GM12878 (cell line): Measurements from ENCODE around the gene SLC4A2. TPM values are rescaled to one million over a fixed set of nuclear protein-coding genes. Genes with fewer than 3 reads are reported as not detected.

Experiments used
- BCLAF1 ChIP-seq: fragments of 450-650 bp; IDR thresholded peaks from 2 replicates; pipeline ENCODE4 v1.6.1; 2017; ENCODE audit warnings: antibody characterized with exemption, mild to moderate bottlenecking, moderate library complexity
- CEBPB ChIP-seq, 2 experiments: fragments of 150-350 bp in 1 of 2; IDR thresholded peaks; 2 replicates each; pipeline ENCODE4 v1.6.1; 2012 to 2014; ENCODE audit warnings: low read depth in 2 of 2, low read length in 2 of 2, borderline replicate concordance in 1 of 2, inconsistent platforms in 1 of 2
- CEBPZ ChIP-seq: fragments of 150-350 bp; IDR thresholded peaks from 2 replicates; pipeline ENCODE4 v1.6.1; 2016; ENCODE audit warnings: low read depth, low read length
- CTCF ChIP-seq, 3 experiments: IDR thresholded peaks in 2 of 3; conservative IDR thresholded peaks in 1 of 3; 2 replicates each; pipeline ENCODE4 v1.5.1; 2011; ENCODE audit warnings: low read depth in 3 of 3, low read length in 3 of 3, mild to moderate bottlenecking in 3 of 3, control low read depth in 2 of 3, moderate library complexity in 2 of 3, inconsistent platforms in 1 of 3, mixed read lengths in 1 of 3; ENCODE audit not compliant: control insufficient read depth in 2 of 3, insufficient read depth in 1 of 3; ENCODE audit errors: extremely low read depth in 1 of 3
- HCFC1 ChIP-seq: fragments of 150-350 bp; IDR thresholded peaks from 2 replicates; pipeline ENCODE4 v1.6.1; 2014; ENCODE audit warnings: low read length
- MEF2A ChIP-seq: IDR thresholded peaks from 2 replicates; pipeline ENCODE4 v1.6.1; 2011; ENCODE audit warnings: low read depth, mild to moderate bottlenecking, low read length, moderate library complexity; ENCODE audit not compliant: insufficient read depth
- MTA2 ChIP-seq: fragments of 450-650 bp; IDR thresholded peaks from 2 replicates; pipeline ENCODE4 v1.6.1; 2016; ENCODE audit warnings: low read depth, mild to moderate bottlenecking, moderate library complexity
- MTA3 ChIP-seq: IDR thresholded peaks from 2 replicates; pipeline ENCODE4 v1.6.1; 2012; ENCODE audit warnings: low read length, inconsistent platforms, borderline replicate concordance
- NR2C1 ChIP-seq: fragments of 450-650 bp; IDR thresholded peaks from 2 replicates; pipeline ENCODE4 v1.6.1; 2017; ENCODE audit warnings: antibody characterized with exemption, mild to moderate bottlenecking, moderate library complexity
- RELA ChIP-seq: fragments of 450-650 bp; IDR thresholded peaks from 2 replicates; pipeline ENCODE4 v1.8.0; 2014; ENCODE audit warnings: borderline replicate concordance; ENCODE audit not compliant: partially characterized antibody
- RELB ChIP-seq: fragments of 450-650 bp; IDR thresholded peaks from 2 replicates; pipeline ENCODE4 v1.6.1; 2017; ENCODE audit warnings: low read depth, mild to moderate bottlenecking, moderate library complexity
- REST ChIP-seq: IDR thresholded peaks from 2 replicates; pipeline ENCODE4 v1.6.1; 2012; ENCODE audit warnings: mild to moderate bottlenecking, low read depth, low read length
- SPI1 ChIP-seq: IDR thresholded peaks from 2 replicates; pipeline ENCODE4 v1.6.1; 2011; ENCODE audit warnings: low read depth, mild to moderate bottlenecking, low read length, moderate library complexity, borderline replicate concordance; ENCODE audit not compliant: insufficient read depth
- SREBF1 ChIP-seq: IDR thresholded peaks from 2 replicates; pipeline ENCODE4 v1.6.1; 2012; ENCODE audit warnings: mild to moderate bottlenecking, low read length
- ZSCAN29 ChIP-seq: fragments of 450-650 bp; IDR thresholded peaks from 2 replicates; pipeline ENCODE4 v1.6.1; 2017; ENCODE audit warnings: mild to moderate bottlenecking, moderate library complexity
- polyA plus RNA-seq, 11 experiments: library from polyadenylated mRNA; depleted of rRNA in 4 of 11; unstranded in 6 of 11; stranded (reverse) in 5 of 11; fragments of >200 nt; fragmentation: Nextera tagmentation in 4 of 11; fragmentation: Illumina TruSeq in 1 of 11; extraction: Ambion mirVana in 4 of 11; extraction: Trizol in 1 of 11; gene quantifications; 1 replicate in 1 of 11; 2 replicates in 10 of 11; pipeline versions ENCODE4 v1.2.1 to v1.2.3, GENCODE V29; 2011 to 2016; ENCODE audit warnings: inconsistent platforms in 2 of 11, missing spikeins in 2 of 11, low read depth in 1 of 11
- total RNA-seq, 4 experiments: library from RNA; depleted of rRNA in 3 of 4; stranded (reverse); fragments of >200 nt in 3 of 4; fragmentation: Illumina TruSeq in 1 of 4; extraction: Trizol in 1 of 4; gene quantifications; 2 replicates each; pipeline versions ENCODE4 v1.2.1 to v1.2.3, GENCODE V29; 2013 to 2021

Gene SLC4A2
- total and polyA plus RNA-seq, 10 of the 15 experiments (the other 5 are each of a cell fraction or from before 2014, with no cell fraction given): 2.7 to 78.6 (median 30.1) TPM

- TF ChIP-seq CTCF (IDR thresholded peaks at IDR 0.05 in 2 of 3, conservative IDR thresholded peaks at IDR 0.05 in 1 of 3; ENCODE audit: control insufficient read depth in 2 of 3, extremely low read depth in 1 of 3, insufficient read depth in 1 of 3, low read depth in 3 of 3, low read length in 3 of 3) (peak; percentile 30 to 64 (median 43)), CEBPZ (no peak), MTA3 (no peak), HCFC1 (no peak), MTA2 (peak; percentile 26; the same call in 1 of the 2 replicates), SPI1 (0 out of 2 replicates have a peak, but pooled peaks have one; percentile 3), NR2C1 (no peak), REST (no peak), MEF2A (no peak), BCLAF1 (no peak), SREBF1 (no peak), ZSCAN29 (no peak), CEBPB (IDR thresholded peaks at IDR 0.05; ENCODE audit: borderline replicate concordance in 1 of 2, low read depth in 2 of 2, low read length in 2 of 2) (no peak), RELB (no peak), RELA (no peak)
These were observed at the start of gene SLC4A2 (continued) for GRCh38 chr7:151059367-151060112.
